OCI-LY1 (cell line): Measurements from ENCODE around the gene ELAVL1.

Source experiments
- H2AFZ ChIP-seq: fragments of 200-600 bp; sonication (generic), shearing (Covaris generic); 2 replicates; pipeline ENCODE4 v1.6.0; 2014; ENCODE audit warnings: antibody characterized with exemption, mild to moderate bottlenecking, low read length
- H3F3A ChIP-seq: fragments of 200-600 bp; sonication (generic), shearing (Covaris generic); 2 replicates; pipeline ENCODE4 v1.6.0; 2014; ENCODE audit warnings: mild to moderate bottlenecking, antibody characterized with exemption, low read length, moderate library complexity; ENCODE audit not compliant: insufficient read depth
- H3K27ac ChIP-seq: fragments of 200-600 bp; sonication (generic); 2 replicates; pipeline ENCODE4 v1.5.1; 2014; ENCODE audit warnings: low read length, mixed run types, mild to moderate bottlenecking, low read depth; ENCODE audit not compliant: poor library complexity, severe bottlenecking
- H3K27me3 ChIP-seq: fragments of 200-600 bp; sonication (generic); 2 replicates; pipeline ENCODE4 v1.6.0; 2014; ENCODE audit warnings: antibody characterized with exemption, mild to moderate bottlenecking, low read length, moderate library complexity; ENCODE audit not compliant: insufficient read depth
- H3K36me3 ChIP-seq: fragments of 200-600 bp; sonication (generic); 2 replicates; pipeline ENCODE4 v1.6.1; 2014; ENCODE audit warnings: mild to moderate bottlenecking, antibody characterized with exemption, low read length, moderate library complexity, mixed read lengths; ENCODE audit not compliant: insufficient read depth
- H3K4me1 ChIP-seq: fragments of 200-600 bp; sonication (generic); 2 replicates; pipeline ENCODE4 v1.5.1; 2014; ENCODE audit warnings: mild to moderate bottlenecking, low read length, moderate library complexity; ENCODE audit not compliant: insufficient read depth, severe bottlenecking
- H3K4me2 ChIP-seq: fragments of 200-600 bp; sonication (generic), shearing (Covaris generic); 2 replicates; pipeline ENCODE4 v1.6.1; 2014; ENCODE audit warnings: low read length
- H3K4me3 ChIP-seq: fragments of 200-600 bp; sonication (generic); 2 replicates; pipeline ENCODE4 v1.5.1; 2014; ENCODE audit warnings: low read length, low read depth, mild to moderate bottlenecking, mixed read lengths; ENCODE audit not compliant: poor library complexity, severe bottlenecking
- H3K79me2 ChIP-seq: fragments of 200-600 bp; shearing (Covaris generic); 2 replicates; pipeline ENCODE4 v1.6.1; 2016; ENCODE audit warnings: mixed run types, low read length, mixed read lengths; ENCODE audit not compliant: insufficient read depth
- H3K9ac ChIP-seq: fragments of 200-600 bp; sonication (generic), shearing (Covaris generic); 2 replicates; pipeline ENCODE4 v1.6.1; 2014; ENCODE audit warnings: mild to moderate bottlenecking, low read length, mixed read lengths
- H3K9me2 ChIP-seq: fragments of 200-600 bp; sonication (generic), shearing (Covaris generic); 2 replicates; pipeline ENCODE4 v1.6.1; 2014; ENCODE audit warnings: low read depth, mild to moderate bottlenecking, low read length, mixed read lengths
- H3K9me3 ChIP-seq: fragments of 200-600 bp; shearing (Covaris generic); 2 replicates; pipeline ENCODE4 v1.6.1; 2014; ENCODE audit warnings: low read length, mixed read lengths
- H4K20me1 ChIP-seq: fragments of 200-600 bp; sonication (generic), shearing (Covaris generic); 2 replicates; pipeline ENCODE4 v1.6.0; 2016; ENCODE audit warnings: mild to moderate bottlenecking, low read length; ENCODE audit not compliant: insufficient read depth
- CTCF ChIP-seq: fragments of 200-600 bp; sonication (generic), shearing (Covaris generic); IDR thresholded peaks from 2 replicates; pipeline ENCODE4 v1.5.1; 2017; ENCODE audit warnings: mild to moderate bottlenecking, antibody characterized with exemption, low read length, moderate library complexity, mixed read lengths
- EZH2 ChIP-seq: fragments of 200-600 bp; sonication (generic), shearing (Covaris generic); IDR thresholded peaks from 2 replicates; pipeline ENCODE4 v1.8.0; 2017; ENCODE audit warnings: borderline replicate concordance, mixed run types, mild to moderate bottlenecking, antibody characterized with exemption, low read length, moderate library complexity, mixed read lengths

ELAVL1 gene

GRCh38 chr19:7965921-7966665 lies 39.3 kb downstream of the ELAVL1 start:
- peaks cover 90% of the 10 kb centered on the region for H3K36me3 ChIP-seq
- no peaks in the 10 kb centered on the region for H4K20me1 ChIP-seq
- no peaks in the 10 kb centered on the region for H3K9me3 ChIP-seq
- H3K27me3 ChIP-seq = no peaks in the 10 kb centered on the region
- H3K4me3 ChIP-seq = no peak overlapping the region
- no peaks in the 10 kb centered on the region for H3K79me2 ChIP-seq
- H3F3A ChIP-seq = no peaks in the 10 kb centered on the region
- no peaks in the 10 kb centered on the region for H3K4me1 ChIP-seq
- no peak overlapping the region for H3K9ac ChIP-seq
- no peak overlapping the region for H2AFZ ChIP-seq
- TF ChIP-seq EZH2 (no peak), CTCF (no peak)
- H3K27ac ChIP-seq = no peak overlapping the region
- H3K9me2 ChIP-seq = no peaks in the 10 kb centered on the region
- H3K4me2 ChIP-seq = no peak overlapping the region

GRCh38 chr19:7965259-7965841 lies 40.1 kb downstream of the ELAVL1 start:
- Histone ChIP-seq H3K9me2 (no peaks in the 10 kb centered on the region), H3K9me3 (no peaks in the 10 kb centered on the region), H4K20me1 (no peaks in the 10 kb centered on the region), H3K79me2 (no peaks in the 10 kb centered on the region), H3K4me1 (no peaks in the 10 kb centered on the region), H3K36me3 (peaks cover 94% of the 10 kb centered on the region), H3K4me3 (no peak overlapping the region), H3K9ac (no peak overlapping the region), H3K27me3 (no peaks in the 10 kb centered on the region), H3K27ac (no peak overlapping the region), H3K4me2 (no peak overlapping the region), H3F3A (no peaks in the 10 kb centered on the region), H2AFZ (no peak overlapping the region)
- TF ChIP-seq CTCF = no peak
- no peak for TF ChIP-seq EZH2

DNA sequence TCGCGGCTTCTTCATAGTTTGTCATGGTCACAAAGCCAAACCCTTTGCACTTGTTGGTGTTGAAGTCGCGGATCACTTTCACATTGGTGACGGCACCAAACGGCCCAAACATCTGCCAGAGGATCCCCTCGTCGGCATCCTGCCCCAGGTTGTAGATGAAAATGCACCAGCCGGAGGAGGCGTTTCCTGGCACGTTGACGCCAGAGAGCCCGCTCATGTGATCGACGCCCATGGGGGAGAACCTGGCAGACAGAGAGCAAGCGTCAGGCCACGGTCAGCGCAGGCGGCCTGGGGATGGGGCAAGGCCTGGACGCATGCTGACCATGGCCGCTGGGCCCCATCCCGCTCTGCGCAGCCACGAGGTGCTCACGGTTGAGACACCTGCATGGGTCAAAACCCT lies 41.9 kb downstream of the ELAVL1 start:
- Histone ChIP-seq H3K9me2 (no peaks in the 10 kb centered on the region), H3K4me3 (no peak overlapping the region), H3K79me2 (no peaks in the 10 kb centered on the region), H3F3A (no peaks in the 10 kb centered on the region), H3K36me3 (peaks cover 97% of the 10 kb centered on the region), H2AFZ (no peak overlapping the region), H3K9me3 (no peaks in the 10 kb centered on the region), H3K9ac (no peak overlapping the region), H3K4me2 (no peak overlapping the region), H3K27ac (no peak overlapping the region), H4K20me1 (no peaks in the 10 kb centered on the region), H3K27me3 (no peaks in the 10 kb centered on the region), H3K4me1 (no peaks in the 10 kb centered on the region)
- no peak for TF ChIP-seq EZH2
- TF ChIP-seq CTCF = no peak
